ENCODE data around the gene TTLL5.

DNA sequence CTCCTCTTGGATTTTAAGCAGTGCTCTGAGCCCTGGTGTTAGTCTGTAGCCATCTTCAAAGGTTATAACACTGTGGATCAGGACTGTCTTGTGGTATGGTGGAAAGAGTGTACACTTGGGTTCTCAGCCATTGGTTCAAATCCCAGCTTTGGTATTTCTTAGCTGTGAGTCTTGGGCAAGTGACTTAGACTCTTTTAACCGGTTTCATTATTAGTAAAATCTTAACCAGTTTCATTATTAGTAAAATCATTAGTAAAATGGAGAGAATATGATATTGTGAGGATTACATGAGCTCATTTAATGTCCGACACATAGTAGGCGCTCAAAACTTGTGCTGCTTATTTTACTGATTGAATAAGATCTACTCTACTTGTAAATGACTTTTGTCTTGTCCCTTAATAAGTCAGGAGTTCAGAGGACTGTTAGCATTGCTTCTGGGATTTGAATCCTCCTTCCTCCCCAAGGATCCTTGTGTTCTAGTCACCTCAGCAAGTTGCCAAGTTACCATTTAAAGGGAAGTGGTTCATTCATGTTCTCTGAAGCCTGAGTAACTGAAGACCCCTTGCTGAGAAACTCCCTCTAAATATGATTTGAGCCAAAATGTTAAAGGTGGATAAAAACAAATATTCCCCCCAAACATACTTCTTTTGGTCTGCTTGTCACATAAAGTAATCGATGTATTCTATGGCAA, 12.4 kb downstream of the TTLL5 start:
- TF ChIP-seq GATA2 (IDR thresholded peaks at IDR 0.05; ENCODE audit: low read depth, low read length) (no peak), GATA3 (IDR thresholded peaks at IDR 0.05; ENCODE audit: low read depth, low read length) (no peak)
